SIG-M5 treated with dmso at 0.1 percent for 504 hours (cell line): ENCODE results near the gene FXYD3.

ENCODE experiments used
- DNase-seq: peaks from one replicate; lab custom pipeline; 2025; ENCODE audit not compliant: unreplicated experiment; lab: John Stamatoyannopoulos, UW

FXYD3 gene

DNA sequence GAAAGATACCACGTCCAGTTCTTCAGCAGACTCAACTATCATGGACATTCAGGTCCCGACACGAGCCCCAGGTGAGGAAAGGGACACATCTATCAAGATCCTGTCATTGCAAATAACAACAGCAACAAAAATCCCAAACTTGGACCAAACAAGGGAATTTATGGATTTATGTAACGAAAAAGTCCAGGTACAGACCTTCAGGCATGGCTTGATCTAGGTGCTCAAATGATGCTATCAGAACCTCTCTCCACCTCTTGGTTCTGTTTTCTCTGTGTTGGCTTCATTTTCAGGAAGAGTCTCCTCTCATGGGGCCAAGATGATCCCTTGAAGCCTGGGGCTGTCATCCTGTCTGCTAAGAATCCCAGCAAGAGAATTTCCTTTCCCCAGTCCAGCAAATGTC is 41.8 kb downstream of the FXYD3 start:
- no peak for DNase-seq

DNA sequence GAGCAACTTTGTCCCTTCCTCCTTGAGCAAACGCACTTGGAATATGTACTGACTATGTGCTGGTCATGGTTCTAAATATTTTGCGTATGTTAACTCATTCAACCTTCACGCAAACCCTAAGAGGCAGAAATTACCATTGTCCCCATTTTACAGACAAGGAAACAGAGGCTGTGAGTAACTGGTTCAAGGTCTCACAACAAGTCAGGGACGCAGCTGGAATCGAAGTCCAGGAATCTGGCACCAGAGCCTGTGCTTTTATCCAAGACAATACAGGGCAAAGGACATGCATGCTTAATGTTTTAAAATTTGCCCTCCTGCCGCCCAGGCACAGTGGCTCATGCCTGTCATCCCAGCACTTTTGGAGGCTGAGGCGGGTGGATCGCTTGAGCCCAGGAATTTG is 44.0 kb downstream of the FXYD3 start:
- no peak for DNase-seq

- no peak for DNase-seq
Measured at GRCh38 chr19:35160629-35161433, 45.2 kb downstream of the FXYD3 start.

DNA sequence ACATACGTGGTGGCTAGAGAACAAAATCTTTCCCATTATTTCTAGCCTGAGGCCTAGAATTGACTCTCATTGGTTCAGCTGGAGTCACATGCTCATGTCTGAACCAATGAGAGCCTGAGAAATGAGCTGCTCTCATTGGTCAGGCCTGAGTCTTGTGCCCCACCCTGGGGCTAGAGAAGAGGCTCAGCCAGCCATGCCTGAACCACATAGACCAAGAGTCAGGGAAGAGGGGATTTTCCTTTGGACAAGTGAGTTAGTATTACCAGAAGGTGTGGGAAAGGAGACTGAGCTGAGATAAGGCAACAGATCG is 45.8 kb downstream of the FXYD3 start:
- DNase-seq: no peak

DNA sequence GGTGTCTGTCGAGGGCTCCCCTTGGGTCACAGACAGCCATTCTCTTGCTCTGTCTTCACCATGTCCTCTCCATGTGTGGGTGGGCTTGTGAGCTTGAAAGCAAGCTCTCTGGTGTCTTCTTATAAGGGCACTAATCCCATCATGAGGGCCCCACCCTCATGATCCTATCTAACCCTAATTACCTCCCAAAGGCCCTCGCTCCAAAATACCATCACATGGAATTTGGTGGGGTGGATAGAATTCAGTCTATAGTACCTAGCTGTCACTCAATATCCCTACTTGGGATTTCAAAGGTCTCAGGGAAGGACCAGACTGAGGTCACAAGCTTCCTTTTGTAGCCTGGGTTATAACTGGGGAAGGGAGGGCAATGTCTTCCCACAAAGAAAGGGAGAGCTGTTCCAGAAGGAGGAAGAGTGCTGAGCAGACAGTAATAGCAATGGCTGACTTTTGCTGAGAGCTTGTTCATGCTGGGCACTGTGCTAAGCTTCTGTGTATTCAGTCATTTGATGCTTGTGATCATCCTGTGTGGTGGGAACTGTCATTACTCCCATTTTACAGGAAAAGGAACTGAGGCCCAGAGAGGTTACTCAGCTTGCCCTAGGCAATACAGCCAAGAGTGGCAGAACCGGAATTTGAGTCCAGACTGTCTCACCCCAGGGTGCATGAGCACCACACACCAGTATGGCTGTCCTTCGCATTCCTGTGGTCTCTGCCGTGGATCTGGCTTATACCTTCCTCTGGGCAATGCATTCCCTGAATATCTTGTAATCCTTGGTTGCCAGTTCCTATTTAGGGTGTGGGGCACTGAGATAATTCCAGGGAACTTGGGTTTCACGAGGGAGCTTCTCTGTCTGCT is 47.1 kb downstream of the FXYD3 start:
- no peak for DNase-seq

- no peak for DNase-seq
Measured at GRCh38 chr19:35164418-35164817, 48.8 kb downstream of the FXYD3 start.

DNA sequence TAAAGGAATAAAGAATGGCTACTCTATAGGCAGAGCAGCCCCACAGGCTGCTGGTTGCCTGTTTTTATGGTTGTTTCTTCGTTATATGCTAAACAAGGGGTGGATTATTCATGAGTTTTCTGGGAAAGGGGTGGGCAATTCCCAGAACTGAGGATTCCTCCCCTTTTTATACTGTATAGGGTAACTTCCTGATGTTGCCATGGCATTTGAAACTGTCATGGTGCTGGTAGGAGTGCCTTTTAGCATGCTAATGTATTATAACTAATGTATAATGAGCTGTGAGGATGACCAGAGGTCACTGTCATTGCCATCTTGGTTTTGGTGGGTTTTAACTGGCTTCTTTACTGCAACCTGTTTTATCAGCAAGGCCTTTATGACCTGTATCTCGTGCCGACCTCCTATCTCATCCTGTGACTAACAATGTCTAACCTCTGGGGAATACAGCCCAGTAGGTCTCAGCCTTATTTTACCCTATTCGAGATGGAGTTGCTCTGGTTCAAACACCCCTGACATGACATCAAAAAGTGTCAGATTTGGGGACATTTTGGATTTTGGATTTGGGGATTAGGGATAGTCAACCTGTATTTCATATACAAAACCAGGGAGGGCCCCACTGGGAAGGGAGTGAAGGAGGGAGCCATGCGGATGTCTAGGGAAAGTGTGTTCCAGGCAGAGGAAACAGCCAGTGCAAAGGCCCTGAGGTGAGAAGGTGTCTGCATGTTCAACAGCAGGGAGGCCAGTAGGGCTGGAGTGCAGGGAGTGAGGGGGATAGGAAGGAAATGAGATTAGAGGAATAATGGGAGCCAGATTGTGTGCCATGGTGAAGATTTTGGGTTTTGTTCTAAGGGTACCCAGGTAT is 49.8 kb downstream of the FXYD3 start:
- DNase-seq: no peak

DNA sequence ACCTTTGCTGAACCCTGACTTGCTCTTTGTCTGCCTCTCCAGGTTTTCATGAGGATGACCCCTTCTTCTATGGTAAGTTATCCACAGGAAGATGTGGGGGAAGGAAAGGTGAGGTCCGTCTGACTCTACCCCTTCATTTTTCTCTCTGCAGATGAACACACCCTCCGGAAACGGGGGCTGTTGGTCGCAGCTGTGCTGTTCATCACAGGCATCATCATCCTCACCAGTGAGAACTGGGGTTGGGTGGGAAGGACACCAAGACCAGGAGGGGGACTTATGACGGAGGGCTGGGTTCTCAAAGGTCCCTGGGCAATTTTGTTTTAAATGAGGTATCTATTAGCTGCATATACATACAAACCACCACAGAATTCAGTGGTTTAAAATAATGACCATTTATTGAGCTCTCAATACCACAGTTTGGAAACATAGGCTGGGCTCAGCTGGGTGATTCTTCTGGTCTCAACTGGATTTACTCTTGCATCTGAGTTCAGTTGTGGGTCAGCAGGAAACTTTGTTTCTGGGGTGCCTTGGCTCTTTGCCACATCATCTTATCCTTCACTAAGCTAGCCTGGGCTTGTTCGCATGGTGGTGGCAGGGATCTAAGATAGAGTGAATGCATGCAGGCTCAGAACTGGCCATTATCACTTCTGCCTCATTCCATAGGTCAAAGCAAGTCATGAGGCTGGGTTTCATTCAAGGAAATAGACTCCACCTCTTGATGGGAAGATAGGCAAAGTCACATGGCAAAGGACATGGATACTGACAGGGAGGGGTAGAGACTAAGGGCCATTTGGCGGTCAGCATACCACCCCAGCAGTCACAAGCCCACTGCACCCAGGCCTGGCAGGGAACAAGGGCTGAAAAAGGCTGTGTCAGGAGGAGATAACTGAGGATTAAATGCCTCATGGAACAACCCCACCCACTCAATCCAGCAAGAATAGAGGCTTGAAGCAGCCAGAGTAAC is 50.8 kb downstream of the FXYD3 start:
- no peak for DNase-seq

- peak; percentile 29 for DNase-seq
Measured at GRCh38 chr19:35167251-35168119, 51.9 kb downstream of the FXYD3 start.

- DNase-seq: peak; percentile 20
Measured at GRCh38 chr19:35168196-35168595, 52.6 kb downstream of the FXYD3 start.

DNA sequence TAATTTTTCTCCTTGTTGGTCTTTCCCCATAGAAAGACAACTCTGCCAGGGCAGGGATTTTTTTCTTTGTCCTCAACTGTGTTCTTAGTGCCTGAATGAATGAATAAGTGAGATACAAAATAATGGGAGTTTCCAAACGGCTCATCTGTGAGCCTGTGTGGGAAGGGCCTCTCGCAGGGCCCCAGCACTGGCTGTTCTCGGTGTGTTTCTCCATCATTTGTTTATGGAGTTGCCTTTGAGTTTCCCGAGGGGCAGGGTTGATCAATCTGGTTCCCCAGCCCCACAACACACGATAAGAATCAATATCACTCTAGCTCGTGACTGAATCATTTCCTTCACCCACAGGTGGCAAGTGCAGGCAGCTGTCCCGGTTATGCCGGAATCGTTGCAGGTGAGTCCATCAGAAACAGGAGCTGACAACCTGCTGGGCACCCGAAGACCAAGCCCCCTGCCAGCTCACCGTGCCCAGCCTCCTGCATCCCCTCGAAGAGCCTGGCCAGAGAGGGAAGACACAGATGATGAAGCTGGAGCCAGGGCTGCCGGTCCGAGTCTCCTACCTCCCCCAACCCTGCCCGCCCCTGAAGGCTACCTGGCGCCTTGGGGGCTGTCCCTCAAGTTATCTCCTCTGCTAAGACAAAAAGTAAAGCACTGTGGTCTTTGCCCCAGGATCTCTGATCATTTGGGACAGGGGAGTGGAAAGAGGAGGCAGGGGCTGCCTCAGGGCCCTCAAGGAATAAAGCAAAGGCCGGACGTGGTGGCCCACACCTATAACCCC is 53.8 kb downstream of the FXYD3 start:
- DNase-seq: no peak

- no peak for DNase-seq
Measured at GRCh38 chr19:35170359-35171061, 54.9 kb downstream of the FXYD3 start.

DNA sequence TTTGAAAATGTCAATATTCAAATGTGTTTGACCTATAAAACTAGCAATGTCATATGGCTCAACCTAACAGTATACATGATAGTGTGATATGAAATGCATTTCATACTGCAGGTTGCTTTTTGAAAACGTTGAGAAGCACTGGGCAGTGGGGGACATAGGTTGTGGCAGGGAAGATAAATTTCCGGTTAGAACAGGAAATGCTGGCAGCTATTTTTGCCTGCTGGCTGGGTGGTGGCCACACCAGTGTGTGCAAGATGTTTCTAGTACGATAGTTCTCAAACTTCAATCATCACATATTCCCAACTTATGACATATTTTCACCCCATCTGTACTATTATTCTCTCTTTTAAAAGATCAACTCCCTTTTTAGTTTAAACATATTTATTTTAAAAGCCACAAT is 56.1 kb downstream of the FXYD3 start:
- no peak for DNase-seq
